Brain microvascular endothelial cell (primary cell): ENCODE results near the gene PSMD6.
A peak's percentile ranks its signal among the peaks of the same experiment; 100 is the strongest.

Experiments used
- DNase-seq: peaks from one replicate; pipeline ENCODE4 v3.0.0-alpha.2; 2020
- H3K27ac ChIP-seq: fragments of 250-450 bp; sonication (Bioruptor Pico); 2 replicates; pipeline ENCODE4 v1.5.1; 2020; ENCODE audit warnings: mild to moderate bottlenecking, moderate library complexity
- H3K27me3 ChIP-seq: fragments of 250-450 bp; sonication (Bioruptor Pico); replicated peaks from 2 replicates; pipeline ENCODE4 v1.5.1; 2020; ENCODE audit warnings: mild to moderate bottlenecking
- H3K36me3 ChIP-seq: fragments of 250-450 bp; sonication (Bioruptor Pico); replicated peaks from 2 replicates; pipeline ENCODE4 v1.5.1; 2020; ENCODE audit warnings: mild to moderate bottlenecking
- H3K4me3 ChIP-seq: 2 replicates; pipeline ENCODE4 v1.5.1; 2011; ENCODE audit warnings: low read depth, mild to moderate bottlenecking, control low read depth, low read length, moderate library complexity
- CTCF ChIP-seq: IDR thresholded peaks from 2 replicates; pipeline ENCODE4 v1.5.1; 2011; ENCODE audit warnings: low read depth, mild to moderate bottlenecking, moderate library complexity, low read length, control low read depth, inconsistent platforms; ENCODE audit errors: missing control alignments
- in situ Hi-C: cut with HindIII; loops from 2 replicates; pipeline ENCODE4 v1.10.0; 2017; ENCODE audit warnings: low sequenced_read_pairs, low pct_ligation_motif_present

PSMD6 gene

GRCh38 chr3:64023187-64023860 is at the start of gene PSMD6:
PSMD6 (minus strand) TSS chr3:64023494; CDS start chr3:64023419, 75 bp downstream.
- no peaks in the 10 kb centered on the region for H3K27me3 ChIP-seq
- peak; percentile 95 for TF ChIP-seq CTCF
- H3K27ac ChIP-seq = peak within 1 kb of the TSS; percentile 75
- peak within 1 kb of the TSS; percentile 95 for H3K4me3 ChIP-seq
- in situ Hi-C loops = no loop called here
- peaks cover 6% of the 10 kb centered on the region for H3K36me3 ChIP-seq
- peak; percentile 79 for DNase-seq

- Histone ChIP-seq H3K27me3 (no peaks in the 10 kb centered on the region), H3K27ac (no peak overlapping the region), H3K4me3 (no peak overlapping the region), H3K36me3 (no peaks in the 10 kb centered on the region)
- no peak for DNase-seq
- TF ChIP-seq CTCF = no peak
- in situ Hi-C loops = no loop called here
Observed at GRCh38 chr3:64072126-64072525, 48.8 kb upstream of the PSMD6 start.

GRCh38 chr3:64070704-64071103 is 47.4 kb upstream of the PSMD6 start:
- in situ Hi-C loops = no loop called here
- H3K27ac ChIP-seq = no peak overlapping the region
- no peak for TF ChIP-seq CTCF

GRCh38 chr3:64067506-64068346 is 44.4 kb upstream of the PSMD6 start:
- no peak overlapping the region for H3K4me3 ChIP-seq
- DNase-seq = no peak
- no peaks in the 10 kb centered on the region for H3K36me3 ChIP-seq
- H3K27ac ChIP-seq = no peak overlapping the region
- no peaks in the 10 kb centered on the region for H3K27me3 ChIP-seq
- no peak for TF ChIP-seq CTCF
- in situ Hi-C loops = no loop called here

More at GRCh38 chr3:64070704-64071103, 47.4 kb upstream of the PSMD6 start:
- Histone ChIP-seq H3K4me3 (no peak overlapping the region), H3K36me3 (no peaks in the 10 kb centered on the region), H3K27me3 (no peaks in the 10 kb centered on the region)
- DNase-seq = no peak

GRCh38 chr3:64064804-64065203 is 41.5 kb upstream of the PSMD6 start:
- Histone ChIP-seq H3K27ac (no peak overlapping the region), H3K4me3 (no peak overlapping the region), H3K27me3 (no peaks in the 10 kb centered on the region), H3K36me3 (no peaks in the 10 kb centered on the region)
- no peak for TF ChIP-seq CTCF
- in situ Hi-C loops = no loop called here
- DNase-seq = no peak
